GM15510 (cell line): Measurements from ENCODE around the gene THEM4.

Source experiments
- POLR2A ChIP-seq: IDR thresholded peaks from 3 replicates; pipeline ENCODE4 v1.6.1; 2011; ENCODE audit warnings: borderline replicate concordance; ENCODE audit not compliant: insufficient read length; ENCODE audit errors: extremely low read depth

THEM4 gene

GRCh38 chr1:151838222-151839081 lies 70.9 kb downstream of the THEM4 start:
- TF ChIP-seq POLR2A = no peak

DNA sequence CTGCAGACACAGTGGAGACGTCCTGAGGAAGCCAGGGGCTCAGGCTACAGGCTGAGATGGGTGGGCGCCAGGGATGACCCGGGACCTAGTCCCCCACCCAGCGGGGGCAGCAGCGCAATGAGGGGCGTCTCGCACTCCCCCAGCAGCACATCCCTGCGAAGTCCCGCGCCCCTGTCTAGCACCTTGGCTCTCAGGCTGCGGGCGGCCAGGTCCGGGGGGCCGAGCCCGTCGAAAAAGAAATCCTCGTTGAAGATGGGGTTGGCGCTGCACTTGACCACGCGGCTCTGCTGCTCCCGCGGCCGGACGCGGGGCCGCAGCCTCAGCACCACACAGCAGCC lies 71.5 kb downstream of the THEM4 start:
- no peak for TF ChIP-seq POLR2A

DNA sequence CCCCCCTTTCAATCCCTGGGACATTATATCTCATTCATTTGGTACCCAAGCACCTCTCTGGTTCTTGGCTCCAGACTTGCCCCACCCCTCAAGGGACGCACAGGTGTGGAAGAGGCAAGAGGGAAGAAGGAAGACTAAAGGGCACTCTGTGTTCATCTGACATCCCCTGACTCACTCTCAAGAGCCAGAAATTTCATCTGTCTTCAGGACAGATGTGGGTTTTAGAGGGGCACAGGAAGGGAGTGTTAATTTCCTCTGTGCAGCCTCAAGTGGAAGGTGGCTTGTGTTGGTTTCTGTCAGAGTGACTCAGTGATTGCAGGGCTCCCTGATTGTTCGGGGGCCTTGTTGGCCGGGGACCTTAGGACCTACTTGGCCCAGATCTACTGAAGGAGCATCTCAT lies 72.1 kb downstream of the THEM4 start:
- TF ChIP-seq POLR2A = no peak

GRCh38 chr1:151835596-151835995 lies 73.7 kb downstream of the THEM4 start:
- no peak for TF ChIP-seq POLR2A

DNA sequence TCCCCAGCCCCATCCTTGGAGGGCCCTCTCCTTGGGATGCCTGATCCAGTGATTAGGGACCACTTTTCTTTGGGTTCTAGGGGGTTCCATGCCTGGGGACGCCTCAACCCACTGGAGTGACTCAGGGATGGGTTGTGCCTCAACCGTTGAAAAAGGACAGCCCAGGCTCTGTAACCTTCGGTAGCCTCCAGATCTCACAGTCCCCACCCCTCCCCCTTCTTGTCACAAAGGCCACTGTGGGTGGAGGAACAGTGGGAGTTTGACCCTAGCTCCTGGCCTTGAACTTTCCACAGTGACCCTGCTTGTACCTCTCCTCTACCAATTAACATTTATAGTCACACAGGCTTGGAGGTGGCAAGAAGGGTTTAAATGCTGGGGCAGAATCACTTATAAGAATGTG lies 75.1 kb downstream of the THEM4 start:
- TF ChIP-seq POLR2A = no peak

DNA sequence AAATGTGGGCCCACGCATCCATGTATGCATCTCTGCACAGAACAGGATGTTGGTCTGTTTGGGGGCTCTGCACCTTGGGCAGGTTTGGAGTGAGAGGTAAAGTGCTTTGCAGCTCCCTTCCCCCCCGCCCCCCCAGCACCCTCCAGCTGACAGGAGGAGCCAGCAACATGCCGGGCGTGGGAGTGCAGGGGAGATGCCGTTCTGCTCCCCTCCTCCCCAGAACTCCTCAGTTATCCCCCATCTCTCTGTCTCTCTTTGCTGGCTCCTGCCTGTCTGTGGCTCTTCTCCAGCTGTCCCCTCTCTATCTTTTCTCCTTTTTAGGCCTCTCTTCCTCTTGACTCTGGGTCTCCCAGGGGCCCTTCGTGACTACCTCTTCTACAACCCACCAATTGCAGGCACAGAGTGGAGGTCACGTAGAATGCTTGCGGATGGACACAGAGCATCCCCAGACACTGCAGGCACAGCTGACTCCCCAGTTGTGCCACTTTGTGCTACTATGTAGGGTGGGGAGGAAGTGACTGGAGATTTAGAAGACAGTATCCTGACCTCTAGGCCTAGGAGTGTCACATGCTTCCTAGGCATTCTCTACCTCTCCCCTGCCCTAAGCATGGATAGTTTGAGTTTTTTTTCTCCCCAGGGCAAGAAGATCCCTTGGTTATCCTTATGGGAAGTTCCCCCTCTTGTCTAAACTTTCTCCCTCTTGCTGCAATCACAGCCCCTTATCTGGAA lies 76.0 kb downstream of the THEM4 start:
- TF ChIP-seq POLR2A = no peak

DNA sequence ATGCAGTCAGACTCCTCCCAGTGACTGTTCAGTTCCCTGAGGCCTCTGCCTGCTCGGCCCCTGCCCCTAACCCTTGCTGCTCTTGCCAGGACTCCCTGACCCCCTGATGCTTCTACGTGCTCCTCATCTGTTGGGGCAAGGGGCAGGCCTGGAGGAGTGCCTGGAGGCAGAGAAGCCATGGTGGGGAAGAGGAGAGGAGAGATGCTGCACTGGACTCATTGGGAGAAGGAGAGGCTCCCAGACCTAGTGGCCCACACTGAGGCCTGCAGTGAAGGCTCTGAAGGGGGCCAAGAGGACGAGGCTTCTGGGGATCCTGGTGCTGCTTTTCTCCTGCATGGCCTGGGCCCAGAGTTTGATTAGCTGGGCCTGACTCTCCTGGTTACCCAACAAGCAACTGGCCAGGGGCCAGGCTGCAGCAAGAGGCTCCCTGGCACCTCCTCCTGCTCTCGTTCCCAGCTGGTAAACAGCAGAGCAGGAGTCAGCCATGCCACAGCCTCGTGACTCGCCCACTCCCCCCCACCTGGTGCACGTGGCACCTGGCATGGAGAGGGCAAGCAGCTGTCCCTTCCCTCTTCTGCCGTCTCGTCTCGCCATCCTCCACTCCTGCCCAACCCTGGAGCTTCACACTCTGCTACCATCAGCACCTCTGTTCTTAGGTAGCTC lies 76.9 kb downstream of the THEM4 start:
- no peak for TF ChIP-seq POLR2A

DNA sequence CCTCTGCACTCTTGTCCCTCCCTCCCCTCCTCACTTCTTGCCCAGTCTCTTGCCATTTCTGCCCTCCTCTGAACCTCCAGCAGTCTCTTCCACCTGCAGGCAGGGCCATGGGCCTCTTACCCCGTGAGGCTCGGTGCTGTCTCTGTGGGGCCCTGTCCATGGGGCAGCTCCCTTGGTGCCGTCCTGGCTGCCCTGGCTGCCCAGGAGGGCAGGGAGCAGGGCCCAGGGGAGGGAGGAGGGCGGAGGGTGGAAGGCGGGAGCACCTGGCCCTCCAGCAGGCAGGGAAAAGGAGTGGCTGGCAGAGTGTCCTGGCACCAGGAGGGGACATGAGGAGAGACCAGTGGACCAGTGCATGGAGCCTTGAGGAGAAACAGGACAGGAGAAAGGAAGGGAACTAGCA lies 77.7 kb downstream of the THEM4 start, which contains the start of gene RORC:
RORC (minus strand) TSS at position 198 of the 400 bp plus-strand sequence; CDS start at position 160, 38 bp downstream.
- no peak for TF ChIP-seq POLR2A

- no peak for TF ChIP-seq POLR2A
Measured at GRCh38 chr1:151831256-151831591, 78.1 kb downstream of the THEM4 start.

GRCh38 chr1:151830055-151830454 lies 79.3 kb downstream of the THEM4 start:
- no peak for TF ChIP-seq POLR2A

- TF ChIP-seq POLR2A = no peak
Measured at GRCh38 chr1:151829352-151830046, 79.8 kb downstream of the THEM4 start.

- no peak for TF ChIP-seq POLR2A
Measured at GRCh38 chr1:151828921-151829320, 80.4 kb downstream of the THEM4 start.

GRCh38 chr1:151827853-151828252 lies 81.5 kb downstream of the THEM4 start:
- TF ChIP-seq POLR2A = no peak

GRCh38 chr1:151825751-151826660 lies 83.3 kb downstream of the THEM4 start:
- TF ChIP-seq POLR2A = no peak

GRCh38 chr1:151825204-151825603 lies 84.1 kb downstream of the THEM4 start:
- no peak for TF ChIP-seq POLR2A
